Epithelial cell of esophagus (primary cell): ENCODE data around the gene RBMS3.

Source experiments
- DNase-seq: peaks from one replicate; pipeline ENCODE4 v3.0.0; 2010; ENCODE audit warnings: low read depth
- H3K4me3 ChIP-seq: 2 replicates; pipeline ENCODE4 v1.5.1; 2011; ENCODE audit warnings: mild to moderate bottlenecking, low read length, control low read depth
- TF ChIP-seq, protein P1 (sequence below): IDR thresholded peaks from 2 replicates; pipeline ENCODE4 v1.5.1; 2011; ENCODE audit warnings: low read depth, mild to moderate bottlenecking, low read length, control low read depth, inconsistent platforms; ENCODE audit not compliant: insufficient read depth; ENCODE audit errors: missing control alignments

The RBMS3 gene

DNA sequence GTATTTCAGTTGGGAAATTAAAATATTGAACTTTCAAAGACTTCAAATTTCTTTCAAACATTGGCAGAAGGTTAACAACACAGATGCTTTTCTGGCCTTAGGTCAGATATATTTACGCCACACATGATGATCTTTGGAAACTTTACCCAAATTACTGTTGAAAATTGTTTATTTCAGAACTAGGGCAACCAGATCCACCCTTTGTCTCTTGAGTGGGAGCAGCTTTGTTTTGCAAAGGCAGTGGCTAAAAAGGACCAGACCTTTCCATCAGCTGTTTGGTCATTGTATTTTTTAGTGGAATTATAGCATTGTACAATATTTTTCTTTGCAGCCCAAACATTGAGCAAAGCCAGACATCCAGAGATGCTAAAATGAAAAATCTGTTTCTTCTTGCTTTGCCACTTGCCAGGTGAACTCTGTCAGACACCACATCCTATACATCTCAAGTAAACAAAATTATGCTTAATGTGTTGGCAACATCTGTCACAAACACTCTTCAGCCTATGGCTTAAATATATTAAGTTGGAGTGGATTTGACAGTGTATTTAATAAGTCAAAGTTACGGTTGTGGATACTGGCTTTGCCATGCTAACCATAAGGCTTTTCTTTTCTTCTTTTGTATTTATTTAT lies 651.9 kb downstream of the RBMS3 start:
- TF ChIP-seq, protein P1, sequence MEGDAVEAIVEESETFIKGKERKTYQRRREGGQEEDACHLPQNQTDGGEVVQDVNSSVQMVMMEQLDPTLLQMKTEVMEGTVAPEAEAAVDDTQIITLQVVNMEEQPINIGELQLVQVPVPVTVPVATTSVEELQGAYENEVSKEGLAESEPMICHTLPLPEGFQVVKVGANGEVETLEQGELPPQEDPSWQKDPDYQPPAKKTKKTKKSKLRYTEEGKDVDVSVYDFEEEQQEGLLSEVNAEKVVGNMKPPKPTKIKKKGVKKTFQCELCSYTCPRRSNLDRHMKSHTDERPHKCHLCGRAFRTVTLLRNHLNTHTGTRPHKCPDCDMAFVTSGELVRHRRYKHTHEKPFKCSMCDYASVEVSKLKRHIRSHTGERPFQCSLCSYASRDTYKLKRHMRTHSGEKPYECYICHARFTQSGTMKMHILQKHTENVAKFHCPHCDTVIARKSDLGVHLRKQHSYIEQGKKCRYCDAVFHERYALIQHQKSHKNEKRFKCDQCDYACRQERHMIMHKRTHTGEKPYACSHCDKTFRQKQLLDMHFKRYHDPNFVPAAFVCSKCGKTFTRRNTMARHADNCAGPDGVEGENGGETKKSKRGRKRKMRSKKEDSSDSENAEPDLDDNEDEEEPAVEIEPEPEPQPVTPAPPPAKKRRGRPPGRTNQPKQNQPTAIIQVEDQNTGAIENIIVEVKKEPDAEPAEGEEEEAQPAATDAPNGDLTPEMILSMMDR, result no peak
- no peak for DNase-seq
- H3K4me3 ChIP-seq, result no peak overlapping the region

DNA sequence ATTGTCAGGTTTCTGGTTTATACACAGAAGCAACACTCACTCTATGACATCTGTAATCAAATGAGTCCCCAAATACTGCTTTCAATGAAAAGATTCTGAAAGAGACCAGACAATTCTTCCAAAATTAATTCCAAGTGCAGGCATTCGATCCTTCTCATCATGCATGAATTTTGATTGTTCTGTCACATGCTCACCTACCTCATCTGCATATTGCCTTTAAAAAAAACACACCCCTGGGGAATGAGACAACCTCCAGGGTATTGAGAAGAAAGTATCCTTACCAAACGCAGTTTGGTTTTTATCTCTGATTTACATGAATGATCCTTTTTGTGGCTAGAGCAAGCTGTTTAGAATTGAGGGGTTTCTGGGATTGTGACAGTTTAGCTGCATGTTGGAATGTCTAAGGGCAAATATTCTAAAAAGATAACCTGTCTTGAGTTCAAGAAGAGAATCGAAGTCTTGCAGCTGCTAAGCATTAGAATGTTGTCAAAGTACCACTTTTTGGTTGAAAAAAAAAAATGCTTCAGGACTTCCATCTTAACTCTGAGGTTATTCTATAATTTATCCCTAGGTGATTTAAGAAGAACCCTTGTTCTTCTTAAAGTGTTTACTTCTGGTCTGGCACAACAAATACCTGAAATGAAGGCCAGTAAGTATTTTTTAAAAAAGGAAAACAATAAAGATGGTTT lies 653.1 kb downstream of the RBMS3 start:
- H3K4me3 ChIP-seq, result no peak overlapping the region
- TF ChIP-seq, protein P1, result no peak
- DNase-seq, result no peak

DNA sequence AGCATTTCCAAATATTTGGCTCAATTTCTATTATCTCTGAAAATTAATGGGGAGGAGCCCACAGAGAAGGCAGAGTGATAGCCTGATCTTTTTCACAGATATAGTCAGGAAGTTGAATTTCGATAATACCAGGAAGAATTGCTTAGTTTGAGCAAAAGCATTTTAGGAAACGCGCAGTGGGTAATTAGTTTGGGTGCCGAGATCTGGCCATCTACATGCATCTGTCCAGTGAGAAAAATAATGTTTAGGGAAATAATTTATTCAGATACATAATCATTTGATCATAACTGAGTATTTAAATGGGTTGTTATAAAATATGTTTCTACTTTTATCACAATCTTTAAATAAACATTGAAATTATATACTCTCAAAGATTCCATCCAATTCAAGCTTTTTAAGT lies 653.9 kb downstream of the RBMS3 start:
- DNase-seq, result no peak
- no peak overlapping the region for H3K4me3 ChIP-seq
- TF ChIP-seq, protein P1, result no peak

DNA sequence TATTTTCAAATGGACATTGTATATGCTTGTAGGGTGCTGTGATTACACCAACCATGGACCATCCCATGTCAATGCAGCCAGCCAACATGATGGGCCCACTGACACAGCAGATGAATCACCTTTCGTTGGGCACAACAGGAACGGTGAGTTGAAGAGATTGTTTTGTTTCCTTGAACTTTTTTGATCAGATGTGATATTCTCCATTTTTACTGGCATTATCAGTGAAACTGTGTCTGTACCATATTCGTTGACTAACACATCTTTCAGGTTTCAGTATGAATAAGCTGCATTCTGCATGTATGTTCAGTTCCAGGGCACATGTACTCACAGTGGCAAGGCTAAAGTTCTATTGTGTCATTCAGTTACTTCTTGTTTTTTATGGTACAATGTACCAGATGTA lies 655.2 kb downstream of the RBMS3 start:
- DNase-seq, result peak; percentile 78
- no peak overlapping the region for H3K4me3 ChIP-seq
- TF ChIP-seq, protein P1, result no peak

DNA sequence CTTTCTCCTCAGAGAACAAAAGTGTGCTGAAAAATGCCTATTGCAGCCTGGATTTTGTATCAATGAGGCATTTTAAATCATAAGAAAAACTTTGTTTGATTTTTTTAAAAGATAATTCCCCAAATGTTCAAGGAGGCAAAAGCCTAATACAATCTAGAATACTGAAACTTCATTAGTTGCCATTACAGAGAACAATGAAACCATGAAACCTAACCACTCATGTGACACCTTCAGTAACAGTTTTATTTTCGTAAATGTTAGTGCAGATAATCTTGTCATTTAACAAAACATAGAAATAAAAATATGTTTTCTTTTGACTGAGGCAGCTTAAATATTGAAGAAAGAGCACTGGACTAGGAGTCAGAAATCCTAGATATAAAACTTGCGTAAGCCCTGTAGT lies 655.9 kb downstream of the RBMS3 start:
- TF ChIP-seq, protein P1, result no peak
- no peak for DNase-seq
- H3K4me3 ChIP-seq, result no peak overlapping the region

DNA sequence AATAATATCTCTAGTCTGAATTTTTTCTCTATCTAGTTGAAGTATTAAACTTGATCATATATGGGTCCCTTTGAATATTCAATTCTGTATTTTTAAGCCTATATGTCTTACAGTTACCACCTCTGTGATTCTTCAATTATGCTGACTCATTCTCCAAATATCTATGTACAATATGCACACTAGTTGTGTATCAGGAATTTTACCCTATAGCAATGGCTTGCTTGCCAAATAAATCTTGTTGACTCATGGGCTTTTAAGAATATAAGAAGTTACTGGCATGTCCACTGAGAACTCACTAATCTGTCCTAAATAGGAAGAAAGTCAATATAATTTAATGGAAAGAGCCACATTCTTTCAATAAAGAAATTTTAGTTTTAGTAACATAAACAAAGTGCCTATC lies 656.3 kb downstream of the RBMS3 start:
- DNase-seq, result peak; percentile 87
- TF ChIP-seq, protein P1, result no peak
- no peak overlapping the region for H3K4me3 ChIP-seq
